HCT116 (cell line): ENCODE measurements around the gene HSD17B13.

ENCODE experiments used
- EGR1 ChIP-seq: IDR thresholded peaks from 2 replicates; pipeline ENCODE4 v1.6.1; 2012; ENCODE audit warnings: low read depth
- ELF1 ChIP-seq: IDR thresholded peaks from 2 replicates; pipeline ENCODE4 v1.6.1; 2012; ENCODE audit warnings: low read depth, borderline replicate concordance
- EZH2 ChIP-seq: fragments of 200-600 bp; sonication (generic); IDR thresholded peaks from 2 replicates; pipeline ENCODE4 v1.6.1; 2017; ENCODE audit warnings: antibody characterized with exemption, mixed run types
- EZH2phosphoT487 ChIP-seq: fragments of 200-600 bp; IDR thresholded peaks from 2 replicates; pipeline ENCODE4 v1.6.1; 2018; ENCODE audit warnings: antibody characterized with exemption, borderline replicate concordance
- JUND ChIP-seq: IDR thresholded peaks from 2 replicates; pipeline ENCODE4 v1.6.1; 2012
- POLR2A ChIP-seq: IDR thresholded peaks from 2 replicates; pipeline ENCODE4 v1.7.0; 2011; ENCODE audit warnings: borderline replicate concordance; ENCODE audit not compliant: insufficient read depth, insufficient read length; ENCODE audit errors: extremely low read depth
- SP1 ChIP-seq: IDR thresholded peaks from 2 replicates; pipeline ENCODE4 v1.6.1; 2012; ENCODE audit warnings: low read depth
- ZNF274 ChIP-seq: fragments of 200-500 bp; sonication (Bioruptor generic); IDR thresholded peaks from 2 replicates; pipeline ENCODE4 v1.6.1; 2014; ENCODE audit warnings: mild to moderate bottlenecking, low read depth, low read length, inconsistent platforms
- TF ChIP-seq, protein P1 (sequence below): IDR thresholded peaks from 2 replicates; pipeline ENCODE4 v1.6.1; 2012; ENCODE audit warnings: low read depth
- TF ChIP-seq, protein P2 (sequence below), 3 experiments: fragments of 200-600 bp in 1 of 3; sonication (generic) in 1 of 3; IDR thresholded peaks in 2 of 3; conservative IDR thresholded peaks in 1 of 3; 2 replicates each; pipeline ENCODE4 v1.5.1; 2012 to 2017; ENCODE audit warnings: low read depth in 2 of 3, low read length in 2 of 3, antibody characterized with exemption in 1 of 3, borderline replicate concordance in 1 of 3, control low read depth in 1 of 3, mild to moderate bottlenecking in 1 of 3, mixed read lengths in 1 of 3, mixed run types in 1 of 3, moderate library complexity in 1 of 3; ENCODE audit not compliant: insufficient read depth in 1 of 3
- TF ChIP-seq, protein P3 (sequence below): IDR thresholded peaks from 2 replicates; pipeline ENCODE4 v1.6.1; 2011; ENCODE audit warnings: mild to moderate bottlenecking, low read length, moderate library complexity; ENCODE audit not compliant: insufficient replicate concordance; ENCODE audit errors: extremely low read depth

DNA sequence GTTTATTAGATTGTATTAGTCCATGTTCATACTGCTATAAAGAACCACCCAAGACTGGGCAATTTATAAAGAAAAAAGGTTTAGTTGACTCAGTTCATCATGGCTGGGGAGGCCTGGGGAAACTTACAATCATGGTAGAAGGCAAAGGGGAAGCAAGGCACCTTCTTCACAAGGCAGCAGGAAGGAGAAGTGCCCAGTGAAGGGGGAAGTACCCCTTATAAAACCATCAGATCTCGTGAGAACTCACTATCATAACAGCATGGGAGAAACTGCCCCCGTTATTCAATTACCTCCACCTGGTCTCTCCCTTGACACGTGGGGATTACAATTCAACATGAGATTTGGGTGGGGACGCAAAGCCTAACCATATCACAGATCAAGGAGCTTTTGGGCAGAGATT lies 8.1 kb upstream of the HSD17B13 start:
- TF ChIP-seq, protein P1, sequence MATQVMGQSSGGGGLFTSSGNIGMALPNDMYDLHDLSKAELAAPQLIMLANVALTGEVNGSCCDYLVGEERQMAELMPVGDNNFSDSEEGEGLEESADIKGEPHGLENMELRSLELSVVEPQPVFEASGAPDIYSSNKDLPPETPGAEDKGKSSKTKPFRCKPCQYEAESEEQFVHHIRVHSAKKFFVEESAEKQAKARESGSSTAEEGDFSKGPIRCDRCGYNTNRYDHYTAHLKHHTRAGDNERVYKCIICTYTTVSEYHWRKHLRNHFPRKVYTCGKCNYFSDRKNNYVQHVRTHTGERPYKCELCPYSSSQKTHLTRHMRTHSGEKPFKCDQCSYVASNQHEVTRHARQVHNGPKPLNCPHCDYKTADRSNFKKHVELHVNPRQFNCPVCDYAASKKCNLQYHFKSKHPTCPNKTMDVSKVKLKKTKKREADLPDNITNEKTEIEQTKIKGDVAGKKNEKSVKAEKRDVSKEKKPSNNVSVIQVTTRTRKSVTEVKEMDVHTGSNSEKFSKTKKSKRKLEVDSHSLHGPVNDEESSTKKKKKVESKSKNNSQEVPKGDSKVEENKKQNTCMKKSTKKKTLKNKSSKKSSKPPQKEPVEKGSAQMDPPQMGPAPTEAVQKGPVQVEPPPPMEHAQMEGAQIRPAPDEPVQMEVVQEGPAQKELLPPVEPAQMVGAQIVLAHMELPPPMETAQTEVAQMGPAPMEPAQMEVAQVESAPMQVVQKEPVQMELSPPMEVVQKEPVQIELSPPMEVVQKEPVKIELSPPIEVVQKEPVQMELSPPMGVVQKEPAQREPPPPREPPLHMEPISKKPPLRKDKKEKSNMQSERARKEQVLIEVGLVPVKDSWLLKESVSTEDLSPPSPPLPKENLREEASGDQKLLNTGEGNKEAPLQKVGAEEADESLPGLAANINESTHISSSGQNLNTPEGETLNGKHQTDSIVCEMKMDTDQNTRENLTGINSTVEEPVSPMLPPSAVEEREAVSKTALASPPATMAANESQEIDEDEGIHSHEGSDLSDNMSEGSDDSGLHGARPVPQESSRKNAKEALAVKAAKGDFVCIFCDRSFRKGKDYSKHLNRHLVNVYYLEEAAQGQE: no peak
- TF ChIP-seq, protein P2, sequence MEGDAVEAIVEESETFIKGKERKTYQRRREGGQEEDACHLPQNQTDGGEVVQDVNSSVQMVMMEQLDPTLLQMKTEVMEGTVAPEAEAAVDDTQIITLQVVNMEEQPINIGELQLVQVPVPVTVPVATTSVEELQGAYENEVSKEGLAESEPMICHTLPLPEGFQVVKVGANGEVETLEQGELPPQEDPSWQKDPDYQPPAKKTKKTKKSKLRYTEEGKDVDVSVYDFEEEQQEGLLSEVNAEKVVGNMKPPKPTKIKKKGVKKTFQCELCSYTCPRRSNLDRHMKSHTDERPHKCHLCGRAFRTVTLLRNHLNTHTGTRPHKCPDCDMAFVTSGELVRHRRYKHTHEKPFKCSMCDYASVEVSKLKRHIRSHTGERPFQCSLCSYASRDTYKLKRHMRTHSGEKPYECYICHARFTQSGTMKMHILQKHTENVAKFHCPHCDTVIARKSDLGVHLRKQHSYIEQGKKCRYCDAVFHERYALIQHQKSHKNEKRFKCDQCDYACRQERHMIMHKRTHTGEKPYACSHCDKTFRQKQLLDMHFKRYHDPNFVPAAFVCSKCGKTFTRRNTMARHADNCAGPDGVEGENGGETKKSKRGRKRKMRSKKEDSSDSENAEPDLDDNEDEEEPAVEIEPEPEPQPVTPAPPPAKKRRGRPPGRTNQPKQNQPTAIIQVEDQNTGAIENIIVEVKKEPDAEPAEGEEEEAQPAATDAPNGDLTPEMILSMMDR (IDR thresholded peaks at IDR 0.05 in 2 of 3, conservative IDR thresholded peaks at IDR 0.05 in 1 of 3; ENCODE audit: borderline replicate concordance in 1 of 3, insufficient read depth in 1 of 3, low read depth in 2 of 3, low read length in 2 of 3): no peak
- TF ChIP-seq EGR1 (no peak), POLR2A (no peak), EZH2 (no peak), ZNF274 (no peak), SP1 (no peak), ELF1 (no peak), EZH2phosphoT487 (no peak), JUND (no peak)
- TF ChIP-seq, protein P3, sequence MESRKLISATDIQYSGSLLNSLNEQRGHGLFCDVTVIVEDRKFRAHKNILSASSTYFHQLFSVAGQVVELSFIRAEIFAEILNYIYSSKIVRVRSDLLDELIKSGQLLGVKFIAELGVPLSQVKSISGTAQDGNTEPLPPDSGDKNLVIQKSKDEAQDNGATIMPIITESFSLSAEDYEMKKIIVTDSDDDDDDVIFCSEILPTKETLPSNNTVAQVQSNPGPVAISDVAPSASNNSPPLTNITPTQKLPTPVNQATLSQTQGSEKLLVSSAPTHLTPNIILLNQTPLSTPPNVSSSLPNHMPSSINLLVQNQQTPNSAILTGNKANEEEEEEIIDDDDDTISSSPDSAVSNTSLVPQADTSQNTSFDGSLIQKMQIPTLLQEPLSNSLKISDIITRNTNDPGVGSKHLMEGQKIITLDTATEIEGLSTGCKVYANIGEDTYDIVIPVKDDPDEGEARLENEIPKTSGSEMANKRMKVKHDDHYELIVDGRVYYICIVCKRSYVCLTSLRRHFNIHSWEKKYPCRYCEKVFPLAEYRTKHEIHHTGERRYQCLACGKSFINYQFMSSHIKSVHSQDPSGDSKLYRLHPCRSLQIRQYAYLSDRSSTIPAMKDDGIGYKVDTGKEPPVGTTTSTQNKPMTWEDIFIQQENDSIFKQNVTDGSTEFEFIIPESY: no peak
